Activated T-helper 1 cell treated with anti-CD3 and anti-CD28 coated beads, Interleukin-2, amount 50 U/mL, for 16 hours (primary cell): ENCODE measurements around the gene MR1.
A peak's percentile ranks its signal among the peaks of the same experiment; 100 is the strongest.

Experiments used
- DNase-seq, 2 donors: peaks; one replicate each; pipeline ENCODE4 v3.0.0-alpha.2; 2020; ENCODE audit warnings: low read depth in 1 of 2, low spot score in 1 of 2

The MR1 gene

GRCh38 chr1:181090641-181091126 lies 56.9 kb downstream of the MR1 start:
- no peak for DNase-seq

- DNase-seq, result no peak
Observed at GRCh38 chr1:181091309-181092040, 57.7 kb downstream of the MR1 start.

- no peak for DNase-seq
Observed at GRCh38 chr1:181092056-181092455, 58.3 kb downstream of the MR1 start.

GRCh38 chr1:181092883-181093458 lies 59.2 kb downstream of the MR1 start:
- DNase-seq, result no peak

GRCh38 chr1:181094416-181095212 lies 60.8 kb downstream of the MR1 start:
- DNase-seq, result no peak

GRCh38 chr1:181095260-181095659 lies 61.5 kb downstream of the MR1 start:
- DNase-seq, result no peak

- DNase-seq, result no peak
Observed at GRCh38 chr1:181095763-181096184, 62.0 kb downstream of the MR1 start.

GRCh38 chr1:181097242-181097641 lies 63.5 kb downstream of the MR1 start:
- DNase-seq, result no peak

- DNase-seq, result no peak
Observed at GRCh38 chr1:181099152-181100014, 65.6 kb downstream of the MR1 start.

GRCh38 chr1:181100015-181100905 lies 66.5 kb downstream of the MR1 start:
- no peak for DNase-seq

- no peak for DNase-seq
Observed at GRCh38 chr1:181100934-181101333, 67.2 kb downstream of the MR1 start.

GRCh38 chr1:181101581-181102226 lies 67.9 kb downstream of the MR1 start:
- DNase-seq, result no peak

GRCh38 chr1:181102841-181103240 lies 69.1 kb downstream of the MR1 start:
- no peak for DNase-seq

GRCh38 chr1:181103399-181103798 lies 69.6 kb downstream of the MR1 start:
- no peak for DNase-seq

GRCh38 chr1:181104042-181104789 lies 70.4 kb downstream of the MR1 start:
- DNase-seq, result no peak

- DNase-seq, result peak; percentile 15 to 25
Observed at GRCh38 chr1:181104790-181105133, 71.0 kb downstream of the MR1 start.

- DNase-seq, result peak; percentile 88 to 91
Observed at GRCh38 chr1:181105134-181106021, 71.6 kb downstream of the MR1 start.

- no peak for DNase-seq
Observed at GRCh38 chr1:181106022-181106312, 72.2 kb downstream of the MR1 start.
